H9 (cell line): ENCODE results near the gene ERFL. TPM values are rescaled to one million over a fixed set of nuclear protein-coding genes. Genes with fewer than 3 reads are reported as not detected.
"Not testable (repeated sequence)": the region's sequence is repeated elsewhere in the genome, so short reads cannot be mapped to it uniquely, and the experiment has no call there.

Experiments
- DNase-seq: peaks from one replicate; pipeline ENCODE4 v3.0.0-alpha.2; 2017
- H2AFZ ChIP-seq: one replicate; pipeline ENCODE4 v1.6.1; 2013; ENCODE audit warnings: mild to moderate bottlenecking, low read length, control low read depth, moderate library complexity
- H2AK5ac ChIP-seq: 2 replicates; pipeline ENCODE4 v1.6.1; 2013; ENCODE audit warnings: low read length, control low read depth, mixed read lengths; ENCODE audit not compliant: insufficient read length
- H2BK120ac ChIP-seq: one replicate; pipeline ENCODE4 v1.6.1; 2013; ENCODE audit warnings: low read depth, mild to moderate bottlenecking, low read length, control low read depth, inconsistent platforms; ENCODE audit not compliant: poor library complexity, severe bottlenecking
- H2BK12ac ChIP-seq: 2 replicates; pipeline ENCODE4 v1.6.1; 2013; ENCODE audit warnings: low read length, control low read depth, mixed read lengths, low read depth; ENCODE audit not compliant: insufficient read length
- H2BK15ac ChIP-seq: 2 replicates; pipeline ENCODE4 v1.6.1; 2013; ENCODE audit warnings: low read depth, low read length, control low read depth
- H2BK20ac ChIP-seq: one replicate; pipeline ENCODE4 v1.6.1; 2013; ENCODE audit warnings: low read depth, mild to moderate bottlenecking, low read length, control low read depth, inconsistent platforms; ENCODE audit not compliant: poor library complexity, severe bottlenecking
- H2BK5ac ChIP-seq: 2 replicates; pipeline ENCODE4 v1.6.1; 2013; ENCODE audit warnings: low read length, control low read depth, mixed read lengths; ENCODE audit not compliant: insufficient read length
- H3K14ac ChIP-seq: 2 replicates; pipeline ENCODE4 v1.6.1; 2013; ENCODE audit warnings: low read length, control low read depth; ENCODE audit not compliant: insufficient read depth
- H3K18ac ChIP-seq: 2 replicates; pipeline ENCODE4 v1.6.1; 2013; ENCODE audit warnings: low read depth, mild to moderate bottlenecking, mixed read lengths, low read length, control low read depth; ENCODE audit not compliant: insufficient read length
- H3K23ac ChIP-seq: 2 replicates; pipeline ENCODE4 v1.6.1; 2013; ENCODE audit warnings: low read length, control low read depth, mixed read lengths, low read depth; ENCODE audit not compliant: insufficient read length
- H3K23me2 ChIP-seq: 2 replicates; pipeline ENCODE4 v1.6.1; 2013; ENCODE audit warnings: low read depth, mild to moderate bottlenecking, mixed read lengths, low read length, control low read depth; ENCODE audit not compliant: insufficient read length, poor library complexity, severe bottlenecking
- H3K27ac ChIP-seq: 2 replicates; pipeline ENCODE4 v1.5.1; 2013; ENCODE audit warnings: low read length, control low read depth, mixed read lengths, low read depth; ENCODE audit not compliant: insufficient read length
- H3K27me3 ChIP-seq: 2 replicates; pipeline ENCODE4 v1.6.1; 2013; ENCODE audit warnings: low read length, control low read depth, inconsistent platforms; ENCODE audit not compliant: insufficient read depth
- H3K4ac ChIP-seq: 2 replicates; pipeline ENCODE4 v1.6.1; 2013; ENCODE audit warnings: low read depth, mild to moderate bottlenecking, control low read depth, inconsistent platforms, low read length, moderate library complexity
- H3K4me1 ChIP-seq: 2 replicates; pipeline ENCODE4 v1.6.1; 2013; ENCODE audit warnings: low read length, control low read depth, inconsistent platforms; ENCODE audit not compliant: insufficient read depth
- H3K4me2 ChIP-seq: 2 replicates; pipeline ENCODE4 v1.6.1; 2013; ENCODE audit warnings: low read length, control low read depth, mixed read lengths; ENCODE audit not compliant: insufficient read length, insufficient read depth
- H3K56ac ChIP-seq: 2 replicates; pipeline ENCODE4 v1.6.1; 2013; ENCODE audit warnings: low read depth, mild to moderate bottlenecking, mixed read lengths, low read length, control low read depth; ENCODE audit not compliant: insufficient read length
- H3K79me1 ChIP-seq: 2 replicates; pipeline ENCODE4 v1.6.1; 2013; ENCODE audit warnings: low read depth, mild to moderate bottlenecking, moderate library complexity, low read length, control low read depth, inconsistent platforms; ENCODE audit not compliant: insufficient read depth, poor library complexity, severe bottlenecking
- H3K79me2 ChIP-seq: 2 replicates; pipeline ENCODE4 v1.6.1; 2013; ENCODE audit warnings: low read length, control low read depth, inconsistent platforms; ENCODE audit not compliant: insufficient read depth
- H3K9ac ChIP-seq: 2 replicates; pipeline ENCODE4 v1.6.1; 2013; ENCODE audit warnings: low read length, control low read depth, mixed read lengths; ENCODE audit not compliant: insufficient read length; ENCODE audit errors: extremely low read depth
- H3K9me3 ChIP-seq: one replicate; pipeline ENCODE4 v1.6.1; 2013; ENCODE audit warnings: low read depth, low read length, inconsistent platforms; ENCODE audit not compliant: control insufficient read depth
- H3T11ph ChIP-seq: one replicate; pipeline ENCODE4 v1.6.1; 2013; ENCODE audit warnings: mild to moderate bottlenecking, low read length, control low read depth, inconsistent platforms
- H4K20me1 ChIP-seq: one replicate; pipeline ENCODE4 v1.6.1; 2013; ENCODE audit not compliant: control insufficient read depth, insufficient read length, insufficient read depth
- H4K5ac ChIP-seq: 2 replicates; pipeline ENCODE4 v1.6.1; 2013; ENCODE audit warnings: low read depth, mild to moderate bottlenecking, mixed read lengths, low read length, control low read depth; ENCODE audit not compliant: insufficient read length
- H4K8ac ChIP-seq: replicated peaks from 2 replicates; pipeline ENCODE4 v1.6.1; 2013; ENCODE audit warnings: low read length, control low read depth, mixed read lengths, low read depth; ENCODE audit not compliant: insufficient read length
- H4K91ac ChIP-seq: 2 replicates; pipeline ENCODE4 v1.6.1; 2013; ENCODE audit warnings: low read depth, mild to moderate bottlenecking, moderate library complexity, mixed read lengths, low read length, control low read depth; ENCODE audit not compliant: insufficient read length
- H3K27ac Mint-ChIP-seq, 3 experiments: 2 replicates in 2 of 3; 3 replicates in 1 of 3; pipeline ENCODE4 v1.8.0; 2020 to 2021; ENCODE audit warnings: mixed read lengths in 3 of 3, mild to moderate bottlenecking in 1 of 3, moderate library complexity in 1 of 3
- H3K27me3 Mint-ChIP-seq: 2 replicates; pipeline ENCODE4 v1.8.0; 2021; ENCODE audit warnings: low read depth, mild to moderate bottlenecking, moderate library complexity, mixed read lengths
- H3K36me3 Mint-ChIP-seq, 3 experiments: 2 replicates in 2 of 3; 3 replicates in 1 of 3; pipeline ENCODE4 v1.8.0; 2020 to 2021; ENCODE audit warnings: low read depth in 3 of 3, mixed read lengths in 3 of 3; ENCODE audit not compliant: insufficient read depth in 1 of 3
- H3K4me1 Mint-ChIP-seq, 2 experiments: 2 replicates each; pipeline ENCODE4 v1.8.0; 2020; ENCODE audit warnings: mixed read lengths in 2 of 2
- H3K4me3 Mint-ChIP-seq, 2 experiments: 2 replicates in 1 of 2; 3 replicates in 1 of 2; pipeline ENCODE4 v1.8.0; 2020 to 2021; ENCODE audit warnings: mild to moderate bottlenecking in 2 of 2, mixed read lengths in 2 of 2, moderate library complexity in 1 of 2
- H3K9me3 Mint-ChIP-seq, 2 experiments: 2 replicates in 1 of 2; 3 replicates in 1 of 2; pipeline ENCODE4 v1.8.0; 2020; ENCODE audit warnings: mild to moderate bottlenecking in 2 of 2, mixed read lengths in 2 of 2, moderate library complexity in 1 of 2
- CTCF ChIP-seq: fragments of 200-600 bp; sonication (generic); conservative IDR thresholded peaks from 3 replicates; pipeline ENCODE4 v1.8.0; 2021; ENCODE audit warnings: antibody characterized with exemption, mild to moderate bottlenecking
- WGBS: extraction: QIAGEN DNeasy Blood & Tissue Kit; methylation state at CpG from one replicate; pipeline ENCODE4 v1.1.7; 2013; ENCODE audit warnings: missing lambda C conversion rate, low lambda C conversion rate, mixed read lengths; ENCODE audit not compliant: insufficient read length; ENCODE audit errors: extremely low coverage; 5-methylcytosine and 5-hydroxymethylcytosine counted together
- total RNA-seq: library from RNA; stranded (reverse); gene quantifications from 2 replicates; pipeline ENCODE4 v1.2.1, GENCODE V29; 2021

Gene ERFL
- total RNA-seq, 1 experiment from 2014 or later: 0.22 TPM

GRCh38 chr19:41876847-41877832 lies 51.1 kb downstream of the ERFL start, which contains the start of gene CD79A:
Gene CD79A (plus strand): TSS chr19:41877279. CDS start chr19:41877305, 26 bp downstream.
- Histone ChIP-seq H2BK20ac (no peak within 1 kb of the TSS), H3K79me2 (no peaks in the 10 kb centered on the region), H3K4me1 (no peaks in the 10 kb centered on the region), H3K79me1 (no peaks in the 10 kb centered on the region), H3K9ac (no peak within 1 kb of the TSS), H3K23ac (no peak within 1 kb of the TSS), H2BK15ac (no peak within 1 kb of the TSS), H3K18ac (no peak within 1 kb of the TSS), H3K9me3 (no peaks in the 10 kb centered on the region), H3K56ac (no peak within 1 kb of the TSS), H2AK5ac (no peak within 1 kb of the TSS), H4K91ac (no peak within 1 kb of the TSS), H2BK120ac (no peak within 1 kb of the TSS), H3K14ac (no peak within 1 kb of the TSS), H4K20me1 (no peaks in the 10 kb centered on the region), H3K27ac (no peak within 1 kb of the TSS), H2AFZ (no peak within 1 kb of the TSS), H4K8ac (no peak within 1 kb of the TSS), H3K4me2 (no peak within 1 kb of the TSS), H3K27me3 (no peaks in the 10 kb centered on the region), H3T11ph (no peak within 1 kb of the TSS), H2BK12ac (no peak within 1 kb of the TSS), H4K5ac (no peak within 1 kb of the TSS), H2BK5ac (no peak within 1 kb of the TSS), H3K4ac (no peak within 1 kb of the TSS), H3K23me2 (no peaks in the 10 kb centered on the region)
- H3K27ac Mint-ChIP-seq: no peak within 1 kb of the TSS; a peak in 1 of 7 replicates
- H3K4me3 Mint-ChIP-seq: no peak within 1 kb of the TSS
- WGBS: no CpG with 5 or more reads among the region's 9 CpGs
- TF ChIP-seq CTCF: no peak
- peaks cover 42% of the 10 kb centered on the region for H3K27me3 Mint-ChIP-seq
- no peaks in the 10 kb centered on the region for H3K9me3 Mint-ChIP-seq
- peaks cover 3 to 18% of the 10 kb centered on the region in 2 experiments for H3K4me1 Mint-ChIP-seq
- DNase-seq: no peak
- H3K36me3 Mint-ChIP-seq: no peaks in the 10 kb centered on the region

- not testable (repeated sequence) for H3K56ac ChIP-seq, H2BK120ac ChIP-seq, H3K4me2 ChIP-seq, H4K91ac ChIP-seq, H3K14ac ChIP-seq, H3K23ac ChIP-seq, H2BK12ac ChIP-seq, H4K5ac ChIP-seq, H4K8ac ChIP-seq, H3K79me2 ChIP-seq, H3K18ac ChIP-seq, H3K9me3 ChIP-seq, H2BK5ac ChIP-seq, H4K20me1 ChIP-seq, H3K9me3 Mint-ChIP-seq, H3K23me2 ChIP-seq, H2AK5ac ChIP-seq, H3K27ac Mint-ChIP-seq, H3K4me1 ChIP-seq, H2AFZ ChIP-seq, H2BK20ac ChIP-seq, H3K79me1 ChIP-seq, H3K27ac ChIP-seq, H3T11ph ChIP-seq, H2BK15ac ChIP-seq, H3K27me3 ChIP-seq, H3K4ac ChIP-seq, DNase-seq, H3K4me3 Mint-ChIP-seq, H3K9ac ChIP-seq
- Mint-ChIP-seq H3K27me3 (peaks cover 34% of the 10 kb centered on the region), H3K4me1 (peaks cover 2 to 13% of the 10 kb centered on the region in 2 experiments; a peak in 2 of 4 replicates), H3K36me3 (peaks cover 5 to 11% (median 11%) of the 10 kb centered on the region in 3 experiments; a peak in 6 of 7 replicates)
- WGBS: no CpG with 5 or more reads among the region's 3 CpGs
Measured at GRCh38 chr19:41875973-41876372, 52.3 kb downstream of the ERFL start.
